Measurements from ENCODE around the gene PDS5B.

DNA sequence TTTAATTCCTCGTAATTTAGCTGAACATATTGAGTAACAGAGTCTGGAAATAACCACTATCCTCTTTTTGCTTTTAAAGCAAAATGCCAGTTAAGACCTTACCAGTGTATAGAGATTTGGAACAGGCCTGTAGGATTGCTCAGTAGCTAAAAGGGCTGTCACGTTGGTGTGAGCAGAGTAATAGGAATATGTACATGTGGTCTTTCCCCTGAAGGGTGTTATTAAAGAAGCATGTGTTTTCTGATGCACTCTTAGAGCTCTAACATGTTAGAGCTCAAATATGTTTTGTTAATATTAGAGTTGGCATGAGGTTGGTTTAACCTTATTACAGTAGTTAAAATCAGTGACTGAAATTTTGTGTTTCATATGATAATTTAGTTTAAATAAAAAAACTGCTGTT is 172.9 kb downstream of the PDS5B start:
- TF ChIP-seq, protein P1, sequence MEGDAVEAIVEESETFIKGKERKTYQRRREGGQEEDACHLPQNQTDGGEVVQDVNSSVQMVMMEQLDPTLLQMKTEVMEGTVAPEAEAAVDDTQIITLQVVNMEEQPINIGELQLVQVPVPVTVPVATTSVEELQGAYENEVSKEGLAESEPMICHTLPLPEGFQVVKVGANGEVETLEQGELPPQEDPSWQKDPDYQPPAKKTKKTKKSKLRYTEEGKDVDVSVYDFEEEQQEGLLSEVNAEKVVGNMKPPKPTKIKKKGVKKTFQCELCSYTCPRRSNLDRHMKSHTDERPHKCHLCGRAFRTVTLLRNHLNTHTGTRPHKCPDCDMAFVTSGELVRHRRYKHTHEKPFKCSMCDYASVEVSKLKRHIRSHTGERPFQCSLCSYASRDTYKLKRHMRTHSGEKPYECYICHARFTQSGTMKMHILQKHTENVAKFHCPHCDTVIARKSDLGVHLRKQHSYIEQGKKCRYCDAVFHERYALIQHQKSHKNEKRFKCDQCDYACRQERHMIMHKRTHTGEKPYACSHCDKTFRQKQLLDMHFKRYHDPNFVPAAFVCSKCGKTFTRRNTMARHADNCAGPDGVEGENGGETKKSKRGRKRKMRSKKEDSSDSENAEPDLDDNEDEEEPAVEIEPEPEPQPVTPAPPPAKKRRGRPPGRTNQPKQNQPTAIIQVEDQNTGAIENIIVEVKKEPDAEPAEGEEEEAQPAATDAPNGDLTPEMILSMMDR (conservative IDR thresholded peaks at IDR 0.05), result no peak
- no peak for TF ChIP-seq ZFX (IDR thresholded peaks at IDR 0.05)
